ENCODE measurements around the gene MTIF2.
"Not testable (repeated sequence)": the region's sequence is repeated elsewhere in the genome, so short reads cannot be mapped to it uniquely, and the experiment has no call there.

The MTIF2 gene, protein sequence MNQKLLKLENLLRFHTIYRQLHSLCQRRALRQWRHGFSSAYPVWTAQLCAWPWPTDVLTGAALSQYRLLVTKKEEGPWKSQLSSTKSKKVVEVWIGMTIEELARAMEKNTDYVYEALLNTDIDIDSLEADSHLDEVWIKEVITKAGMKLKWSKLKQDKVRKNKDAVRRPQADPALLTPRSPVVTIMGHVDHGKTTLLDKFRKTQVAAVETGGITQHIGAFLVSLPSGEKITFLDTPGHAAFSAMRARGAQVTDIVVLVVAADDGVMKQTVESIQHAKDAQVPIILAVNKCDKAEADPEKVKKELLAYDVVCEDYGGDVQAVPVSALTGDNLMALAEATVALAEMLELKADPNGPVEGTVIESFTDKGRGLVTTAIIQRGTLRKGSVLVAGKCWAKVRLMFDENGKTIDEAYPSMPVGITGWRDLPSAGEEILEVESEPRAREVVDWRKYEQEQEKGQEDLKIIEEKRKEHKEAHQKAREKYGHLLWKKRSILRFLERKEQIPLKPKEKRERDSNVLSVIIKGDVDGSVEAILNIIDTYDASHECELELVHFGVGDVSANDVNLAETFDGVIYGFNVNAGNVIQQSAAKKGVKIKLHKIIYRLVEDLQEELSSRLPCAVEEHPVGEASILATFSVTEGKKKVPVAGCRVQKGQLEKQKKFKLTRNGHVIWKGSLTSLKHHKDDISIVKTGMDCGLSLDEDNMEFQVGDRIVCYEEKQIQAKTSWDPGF

DNA sequence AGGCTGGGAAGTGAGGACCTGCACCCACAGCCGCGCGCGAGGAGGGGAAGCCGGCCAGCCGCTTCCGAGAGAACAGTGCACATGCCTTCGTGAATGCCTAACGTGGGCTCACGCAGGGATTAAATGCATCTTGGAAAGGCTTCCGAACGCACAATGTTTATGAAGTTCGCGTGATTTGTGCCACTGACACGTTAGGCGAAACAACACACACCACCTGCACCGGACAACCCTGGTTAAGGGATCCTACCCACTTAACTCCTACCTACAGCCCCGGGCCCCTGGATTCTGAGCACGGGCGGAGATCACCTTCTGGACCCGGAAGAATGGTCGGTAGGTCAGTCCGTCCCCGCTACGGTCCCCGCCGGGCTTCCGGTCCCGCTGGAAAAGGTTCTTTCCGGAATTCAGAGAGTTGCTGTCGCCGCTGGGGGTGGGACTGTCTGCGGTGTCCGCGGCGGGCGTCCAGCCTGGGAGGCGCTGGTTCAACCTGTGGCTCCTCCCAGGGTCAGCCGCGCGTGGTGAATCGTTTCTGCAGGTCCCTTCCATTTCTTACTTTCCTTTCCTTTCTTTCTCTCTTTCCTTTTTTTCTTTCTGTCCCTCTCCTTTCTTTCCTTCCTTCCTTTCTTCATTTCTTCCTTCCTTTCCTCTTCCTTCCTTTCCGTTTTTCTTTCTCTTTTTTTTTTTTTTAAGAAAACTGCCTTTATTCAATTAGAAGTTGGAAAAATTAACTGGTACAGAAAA lies at the start of gene MTIF2:
MTIF2 (minus strand) TSS at position 325 of the 738 bp plus-strand sequence. CDS start 5,373 bp downstream, outside the sequence.
- FAIRE-seq (peak; percentile 76), DNase-seq (ENCODE audit: insufficient read length, low spot score) (peak; percentile 95)

DNA sequence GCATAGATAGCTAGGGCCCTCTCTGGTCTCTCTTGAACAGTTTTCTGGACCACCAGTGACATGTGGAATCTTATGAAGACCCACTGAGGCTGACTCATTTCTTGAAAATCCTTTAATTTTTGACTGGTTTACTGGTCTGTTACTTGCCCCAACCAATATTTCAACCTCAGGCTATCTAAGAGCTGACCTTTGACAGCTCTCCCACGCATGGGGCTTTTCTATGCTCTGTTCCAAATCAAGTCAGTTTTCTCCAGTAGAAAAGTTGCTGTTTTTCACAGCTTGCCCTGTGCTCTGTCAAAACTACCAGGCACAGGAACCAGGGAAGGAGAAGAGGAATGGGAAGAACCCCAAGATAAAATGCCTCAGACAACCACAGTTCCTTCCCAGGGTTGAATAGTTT lies 46.0 kb upstream of the MTIF2 start:
- DNase-seq (ENCODE audit: insufficient read length, low spot score) (no peak), FAIRE-seq (no peak)

DNA sequence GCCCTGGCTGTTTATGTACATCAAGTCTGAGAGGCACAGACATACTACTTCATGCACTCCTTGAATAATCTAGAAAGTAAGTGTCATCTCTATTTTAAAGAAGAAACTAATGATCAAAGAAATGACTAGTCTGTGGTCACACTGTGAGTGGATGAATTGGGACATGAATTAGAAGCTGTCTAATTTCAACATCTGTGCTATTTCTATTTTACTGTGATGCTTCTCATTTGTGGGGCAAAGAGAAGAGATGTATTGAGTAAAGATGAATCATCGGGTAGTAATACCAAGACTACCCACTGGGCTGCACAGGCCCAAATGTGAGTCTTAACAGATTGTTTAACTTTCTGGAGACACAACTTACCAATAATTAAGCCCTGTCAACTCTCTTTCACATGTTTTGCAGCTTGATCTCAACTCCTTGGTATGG lies 42.4 kb upstream of the MTIF2 start:
- no peak for FAIRE-seq
- peak; percentile 6 for DNase-seq (ENCODE audit: insufficient read length, low spot score)

DNA sequence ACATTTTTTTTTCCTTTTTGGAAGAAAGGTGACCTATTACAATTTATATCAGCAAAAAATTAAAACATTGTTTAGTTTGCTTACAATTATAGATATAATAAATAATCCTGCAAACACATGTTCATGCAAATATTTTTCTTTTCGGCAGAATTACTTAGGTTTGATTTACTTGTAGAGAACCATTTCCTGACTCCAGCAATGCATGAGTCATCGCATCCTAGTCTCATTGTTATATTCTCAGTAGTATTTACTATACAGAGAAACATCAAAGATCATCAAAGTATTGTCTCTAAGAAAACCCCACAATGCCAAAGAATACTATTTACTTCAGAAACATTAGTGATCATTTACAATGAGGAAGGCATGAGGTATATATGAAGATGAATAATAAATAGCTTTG lies 40.4 kb upstream of the MTIF2 start:
- FAIRE-seq, result no peak
- DNase-seq (ENCODE audit: insufficient read length, low spot score), result peak; percentile 22

DNA sequence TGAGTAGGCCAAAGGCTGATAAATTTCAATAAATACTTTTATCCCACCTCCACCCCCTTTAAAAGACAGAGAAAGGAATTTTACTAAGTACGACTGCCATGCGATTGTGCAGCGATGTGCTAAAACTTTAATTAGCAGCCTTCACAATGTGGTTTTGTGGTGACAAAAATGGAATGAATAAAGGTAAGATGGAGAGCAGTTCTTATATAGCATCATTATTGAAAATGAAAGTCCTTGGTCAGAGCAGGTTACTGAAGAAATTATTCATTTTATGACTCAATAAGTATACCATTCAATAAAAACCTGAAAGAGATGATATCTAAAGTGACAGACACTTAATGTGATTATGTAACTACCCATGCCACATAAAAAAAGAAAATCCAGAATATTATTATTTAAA lies 33.2 kb upstream of the MTIF2 start:
- FAIRE-seq (no peak), DNase-seq (ENCODE audit: insufficient read length, low spot score) (no peak)

DNA sequence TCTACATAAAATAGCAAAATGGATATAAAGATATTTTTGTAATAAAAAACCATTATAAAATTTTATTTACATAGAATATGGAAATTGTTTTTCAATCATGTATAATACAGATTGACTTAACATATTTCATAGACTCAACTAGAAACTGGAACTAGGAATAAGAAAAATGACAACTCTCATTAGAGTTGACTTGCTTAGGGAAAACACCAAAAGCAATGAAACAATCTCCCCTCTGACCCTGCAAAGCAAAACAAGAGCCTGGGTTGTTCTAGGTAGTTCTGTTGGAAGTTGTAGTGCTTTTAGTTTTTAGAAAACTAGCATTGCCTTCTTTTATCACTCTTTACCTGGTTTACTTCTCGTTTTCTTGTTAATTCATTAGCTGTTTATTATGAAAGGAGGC lies 32.2 kb upstream of the MTIF2 start:
- FAIRE-seq, result no peak
- DNase-seq (ENCODE audit: insufficient read length, low spot score), result no peak

DNA sequence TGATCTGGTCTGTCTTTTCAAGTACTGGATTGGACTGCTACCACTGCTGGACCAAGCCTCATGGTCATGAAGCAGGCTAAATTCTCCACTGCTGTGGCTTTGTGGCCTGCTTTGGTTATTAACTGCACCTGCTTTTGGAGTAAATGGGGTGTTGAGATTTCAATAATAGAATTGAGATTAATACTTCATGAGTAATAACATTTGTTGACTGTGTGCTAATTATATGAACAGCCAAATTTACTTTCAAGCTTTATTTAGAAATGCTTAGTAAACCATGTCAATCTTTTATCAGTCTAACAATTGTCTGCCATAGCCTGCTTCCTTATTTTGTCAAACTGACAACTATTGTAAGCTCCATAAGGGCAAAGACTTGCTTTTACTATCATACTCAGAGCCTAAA lies 27.4 kb upstream of the MTIF2 start:
- FAIRE-seq (no peak), DNase-seq (ENCODE audit: insufficient read length, low spot score) (no peak)

DNA sequence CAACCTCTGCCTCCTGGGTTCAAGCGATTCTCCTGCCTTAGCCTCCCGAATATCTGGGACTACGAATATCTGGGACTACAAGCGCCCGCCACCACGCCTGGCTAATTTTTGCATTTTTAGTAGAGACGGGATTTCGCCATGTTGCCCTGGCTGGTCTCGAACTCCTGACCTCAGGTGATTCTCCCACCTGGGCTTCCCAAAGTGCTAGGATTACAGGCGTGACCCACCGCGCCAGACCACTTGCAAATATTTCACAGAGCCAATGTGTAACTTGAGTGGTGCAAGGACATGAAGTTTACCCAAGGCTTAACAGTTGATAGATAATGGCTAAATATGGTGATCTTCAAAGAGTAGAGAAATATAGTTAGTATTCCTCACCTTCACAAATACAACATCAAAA lies 14.1 kb upstream of the MTIF2 start:
- DNase-seq (ENCODE audit: insufficient read length, low spot score) (no peak), FAIRE-seq (no peak)

DNA sequence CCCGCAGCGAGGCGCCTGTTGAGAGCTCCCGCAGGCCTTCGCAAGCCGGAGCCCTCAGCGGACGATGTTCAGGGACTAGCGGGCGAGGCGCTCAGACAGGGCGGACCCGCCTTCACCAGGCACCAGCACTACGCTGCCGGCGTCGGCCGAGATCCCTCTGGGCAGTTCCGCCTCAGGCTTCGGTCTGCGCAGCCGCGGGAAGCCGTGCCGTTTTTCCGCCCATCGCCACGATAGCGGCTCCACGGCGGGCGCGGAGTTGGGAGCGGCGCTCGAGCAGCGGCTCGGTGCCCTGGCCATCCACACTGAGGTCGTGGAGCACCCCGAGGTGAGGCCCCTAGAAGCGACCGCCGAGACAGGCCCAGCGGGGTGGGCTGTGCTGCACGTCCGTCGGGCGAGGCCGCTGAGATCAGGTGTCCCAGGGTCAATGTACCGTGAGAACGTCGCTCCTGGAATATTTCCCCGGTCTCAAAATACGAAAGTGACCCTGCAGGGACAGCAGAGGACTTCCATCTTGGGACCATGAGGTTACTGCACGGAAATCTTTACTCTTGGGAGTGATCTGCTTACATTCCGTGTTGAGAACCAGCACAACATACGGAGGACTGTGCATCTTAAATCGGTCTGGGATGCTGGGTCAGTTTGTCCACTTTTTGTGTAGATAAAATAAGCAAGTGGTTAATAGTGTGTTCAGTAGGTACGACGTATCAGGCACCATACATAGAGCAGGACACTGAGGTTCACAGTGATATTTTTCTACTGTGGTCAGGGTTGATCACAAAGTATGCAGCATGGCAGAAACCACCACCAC lies 13.3 kb upstream of the MTIF2 start:
- DNase-seq (ENCODE audit: insufficient read length, low spot score), result peak; percentile 77
- FAIRE-seq, result peak; percentile 67

DNA sequence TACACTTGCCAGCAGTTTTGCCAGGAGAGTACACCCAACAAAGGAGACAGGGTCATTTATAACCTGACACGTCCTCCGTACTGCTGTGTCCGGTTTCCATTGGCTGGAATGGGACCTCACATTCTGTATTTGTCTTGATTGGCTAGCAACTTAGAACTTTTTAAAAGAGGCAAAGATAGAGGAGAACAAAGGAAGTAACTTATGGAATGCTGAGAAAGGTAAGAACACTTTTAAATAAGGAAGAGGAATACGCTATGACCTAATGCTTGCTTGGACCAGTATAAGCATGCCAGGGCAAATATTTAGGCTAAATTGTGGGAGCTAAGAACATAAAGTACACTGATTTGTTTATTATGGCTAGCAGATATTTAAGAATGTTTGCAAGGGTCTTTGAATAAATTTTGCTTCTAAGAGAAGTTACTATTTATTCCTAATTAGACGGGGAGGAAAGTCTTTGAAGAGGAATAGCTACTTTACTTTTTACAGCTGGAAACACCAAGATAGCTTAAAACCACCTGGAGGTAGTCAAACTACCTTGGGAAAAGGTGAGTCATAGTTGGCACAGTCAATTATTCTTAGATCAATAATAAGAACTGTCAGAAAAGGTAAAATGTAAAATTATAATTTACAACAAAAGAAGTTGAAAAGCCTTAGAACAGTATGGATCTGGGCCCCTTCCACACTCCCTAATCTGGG lies 12.0 kb upstream of the MTIF2 start:
- FAIRE-seq; DNase-seq (ENCODE audit: insufficient read length, low spot score): not testable (repeated sequence)

DNA sequence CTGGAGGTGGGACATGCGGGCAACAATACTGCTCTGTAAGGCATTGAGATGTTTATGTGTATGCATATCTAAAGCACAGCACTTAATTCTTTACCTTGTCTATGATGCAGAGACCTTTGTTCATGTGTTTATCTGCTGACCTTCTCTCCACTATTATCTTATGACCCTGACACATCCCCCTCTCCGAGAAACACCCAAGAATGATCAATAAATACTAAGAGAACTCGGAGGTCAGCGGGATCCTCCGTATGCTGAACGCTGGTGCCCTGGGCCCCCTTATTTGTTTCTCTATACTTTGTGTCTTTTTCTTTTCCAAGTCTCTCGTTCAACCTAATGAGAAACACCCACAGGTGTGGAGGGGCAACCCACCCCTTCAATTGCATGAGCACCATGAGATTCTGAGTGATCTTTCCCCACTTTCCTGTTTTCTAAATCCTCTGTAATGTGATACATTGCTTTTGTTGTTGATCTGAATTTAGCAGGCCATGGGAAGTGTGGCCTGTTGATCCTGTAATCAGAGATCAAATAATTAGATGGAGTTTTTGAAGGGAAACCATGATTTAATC lies 10.9 kb upstream of the MTIF2 start:
- not testable (repeated sequence) for FAIRE-seq; DNase-seq (ENCODE audit: insufficient read length, low spot score)

DNA sequence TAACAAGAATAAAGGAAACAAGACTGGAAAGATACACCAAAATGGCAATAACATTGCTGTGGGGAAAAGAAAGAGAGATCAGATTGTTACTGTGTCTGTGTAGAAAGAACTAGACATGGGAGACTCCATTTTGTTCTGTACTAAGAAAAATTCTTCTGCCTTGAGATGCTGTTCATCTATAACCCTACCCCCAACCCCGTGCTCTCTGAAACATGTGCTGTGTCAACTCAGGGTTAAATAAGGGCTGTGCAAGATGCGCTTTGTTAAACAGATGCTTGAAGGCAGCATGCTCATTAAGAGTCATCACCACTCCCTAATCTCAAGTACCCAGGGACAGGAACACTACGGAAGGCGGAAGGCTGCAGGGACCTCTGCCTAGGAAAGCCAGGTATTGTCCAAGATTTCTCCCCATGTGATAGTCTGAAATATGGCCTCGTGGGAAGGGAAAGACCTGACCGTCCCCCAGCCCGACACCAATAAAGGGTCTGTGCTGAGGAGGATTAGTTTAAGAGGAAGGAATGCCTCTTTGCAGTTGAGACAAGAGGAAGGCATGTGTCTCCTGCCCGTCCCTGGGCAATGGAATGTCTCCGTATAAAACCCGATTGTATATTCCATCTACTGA lies 10.3 kb upstream of the MTIF2 start:
- not testable (repeated sequence) for FAIRE-seq; DNase-seq (ENCODE audit: insufficient read length, low spot score)

DNA sequence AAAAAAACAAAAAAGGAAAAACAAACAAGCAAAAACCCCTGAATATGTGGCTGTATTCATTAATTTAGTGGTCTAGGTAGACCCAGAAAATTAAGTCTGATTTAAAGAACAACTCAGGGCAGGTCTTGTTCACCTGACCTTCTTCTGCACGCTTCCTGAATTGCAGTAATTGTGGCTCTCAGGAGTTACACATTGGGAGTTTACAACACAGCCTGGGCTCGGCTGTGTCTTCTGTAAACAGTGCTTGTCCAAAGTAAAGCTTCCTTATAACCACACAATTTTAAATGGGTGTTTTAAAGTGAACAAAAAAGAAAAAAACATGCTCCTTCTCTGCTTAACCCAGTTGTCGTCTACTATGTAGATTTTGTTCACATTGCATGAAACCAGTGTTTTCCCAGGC lies 8.3 kb upstream of the MTIF2 start:
- FAIRE-seq, result no peak
- DNase-seq (ENCODE audit: insufficient read length, low spot score), result no peak

DNA sequence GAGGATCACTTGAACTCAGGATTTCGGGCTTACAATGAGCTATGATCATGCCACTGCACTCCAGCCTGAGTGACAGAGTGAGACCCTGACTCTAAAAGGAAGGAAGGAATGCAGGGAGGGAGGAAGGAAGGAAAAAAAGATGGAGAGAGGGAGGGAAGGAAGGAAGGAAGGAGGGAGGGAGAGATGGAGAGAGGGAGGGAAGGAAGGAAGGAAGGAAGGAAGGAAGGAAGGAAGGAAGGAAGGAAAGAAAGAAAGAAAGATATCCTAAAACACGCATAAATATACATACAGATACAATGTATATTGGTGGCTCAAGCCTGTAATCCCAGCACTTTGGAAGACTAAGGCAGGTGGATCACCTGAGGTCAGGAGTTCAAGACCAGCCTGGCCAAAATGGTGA lies 5.3 kb upstream of the MTIF2 start:
- not testable (repeated sequence) for FAIRE-seq; DNase-seq (ENCODE audit: insufficient read length, low spot score)

DNA sequence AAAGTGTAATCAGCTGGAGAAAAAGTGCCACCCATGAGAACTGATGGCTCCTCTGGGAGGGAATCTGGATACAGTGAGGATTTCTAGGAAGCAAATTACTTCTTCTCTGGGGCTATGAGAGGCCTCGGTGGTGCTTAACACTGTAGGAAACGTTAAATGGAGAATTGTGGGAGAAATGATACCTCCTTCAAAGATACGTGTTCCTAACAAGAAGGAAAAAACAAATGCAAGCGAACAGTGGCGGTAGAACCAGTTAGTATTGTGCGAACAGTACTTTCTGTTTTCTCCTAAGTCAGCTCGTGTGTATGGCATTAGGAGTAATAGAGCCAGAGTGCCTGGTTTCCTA lies 587 bp upstream of the MTIF2 start:
- DNase-seq (ENCODE audit: insufficient read length, low spot score) (peak; percentile 22), FAIRE-seq (no peak)

DNA sequence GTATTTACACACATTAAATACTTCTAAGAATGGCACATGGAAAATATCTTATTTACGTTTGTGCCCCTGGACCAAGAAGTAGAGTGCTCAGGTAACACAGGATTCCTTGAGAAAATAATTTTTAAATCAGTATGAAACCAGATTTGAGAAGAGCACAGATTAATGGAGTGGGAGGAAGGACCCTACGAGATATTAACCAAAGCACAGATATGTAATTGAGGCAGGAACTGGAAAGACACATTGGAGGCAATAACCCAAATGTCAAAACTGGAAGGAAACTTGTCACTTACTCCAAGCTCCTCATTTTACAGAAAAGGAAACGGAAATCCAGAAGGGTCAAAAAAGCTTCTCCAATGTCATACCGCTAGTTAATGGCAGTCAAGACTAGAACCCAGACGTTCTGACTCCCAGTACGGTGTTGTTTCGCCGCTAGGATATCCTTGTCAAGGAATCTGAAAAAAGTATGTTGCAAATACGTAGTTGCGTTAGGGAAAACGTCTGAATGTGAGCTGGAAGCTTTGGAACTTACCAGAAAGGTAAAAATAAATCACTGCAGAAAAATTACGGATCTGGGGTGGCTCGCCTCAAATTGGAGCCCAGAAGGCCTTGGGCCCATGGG lies 634 bp downstream of the MTIF2 start:
- DNase-seq (ENCODE audit: insufficient read length, low spot score) (no peak), FAIRE-seq (no peak)

DNA sequence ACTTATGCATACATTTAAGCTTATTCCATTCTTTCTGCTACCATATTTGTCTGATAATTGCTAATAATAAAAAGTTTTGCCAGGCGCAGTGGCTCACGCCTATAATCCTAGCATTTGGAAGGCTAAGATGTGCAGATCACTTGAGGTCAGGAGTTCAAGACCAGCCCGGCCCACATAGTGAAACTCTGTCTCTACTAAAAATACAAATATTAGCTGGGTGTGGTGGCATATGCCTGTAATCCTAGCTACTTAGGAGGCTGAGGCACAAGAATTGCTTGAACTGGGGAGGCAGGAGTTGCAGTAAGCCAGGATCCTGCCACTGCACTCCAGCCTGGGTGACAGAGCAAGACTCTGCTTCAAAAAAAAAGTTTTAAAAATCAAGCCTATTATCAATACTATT lies 9.4 kb downstream of the MTIF2 start:
- FAIRE-seq; DNase-seq (ENCODE audit: insufficient read length, low spot score): not testable (repeated sequence)

DNA sequence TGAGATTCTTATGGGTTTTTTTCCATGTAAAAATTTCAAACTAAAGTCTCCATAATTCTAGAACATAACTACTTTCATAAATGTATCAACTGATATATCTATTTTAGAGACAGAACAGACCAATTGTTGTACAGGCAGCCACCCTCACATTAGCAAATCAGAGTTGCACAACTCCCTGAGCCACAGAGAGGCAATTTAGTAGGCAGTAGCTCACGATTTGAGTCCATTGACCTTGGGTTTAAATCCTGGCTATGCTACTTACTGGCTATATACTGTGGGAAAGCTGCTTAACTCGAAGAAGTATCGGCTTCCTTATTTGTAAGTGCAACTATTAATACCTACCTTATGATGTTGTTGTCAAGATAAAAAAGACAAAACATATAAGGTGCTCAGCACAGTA lies 16.2 kb downstream of the MTIF2 start:
- DNase-seq (ENCODE audit: insufficient read length, low spot score) (no peak), FAIRE-seq (no peak)

DNA sequence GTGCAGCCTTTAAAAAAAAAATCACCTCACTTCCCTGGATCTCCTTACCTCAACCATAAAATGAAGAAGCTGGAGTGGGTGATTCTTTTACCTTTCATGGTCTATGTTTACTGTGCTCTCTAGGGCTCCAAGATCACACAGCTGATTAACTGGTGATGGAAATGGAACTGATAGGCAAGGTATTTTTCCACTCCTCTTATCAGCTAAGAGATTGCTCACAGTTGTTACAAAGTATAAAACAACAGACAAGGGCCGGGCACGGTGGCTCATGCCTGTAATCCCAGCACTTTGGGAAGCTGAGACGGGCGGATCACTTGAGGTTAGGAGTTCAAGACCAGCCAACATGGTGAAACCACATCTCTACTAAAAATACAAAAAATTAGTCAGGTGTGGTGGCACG lies 22.0 kb downstream of the MTIF2 start:
- FAIRE-seq (no peak), DNase-seq (ENCODE audit: insufficient read length, low spot score) (no peak)
